HepG2 (cell line): ENCODE measurements around the gene BRAF. TPM values are rescaled to one million over a fixed set of nuclear protein-coding genes. Genes with fewer than 3 reads are reported as not detected.
A peak's percentile ranks its signal among the peaks of the same experiment; 100 is the strongest.

Source experiments
- CAMTA2 ChIP-seq: sonication (generic); formaldehyde crosslinking; IDR thresholded peaks from 2 replicates; pipeline ENCODE4 v1.4.0; 2020; ENCODE audit warnings: mild to moderate bottlenecking, missing genetic modification reagents, borderline replicate concordance
- CCAR2 ChIP-seq: fragments of 200-400 bp; formaldehyde crosslinking; optimal IDR thresholded peaks from 2 replicates; pipeline ENCODE3; 2018; ENCODE audit warnings: low read depth, mild to moderate bottlenecking, low read length, moderate library complexity
- CENPT ChIP-seq: sonication (generic); formaldehyde crosslinking; IDR thresholded peaks from 2 replicates; pipeline ENCODE4 v1.8.0; 2022; ENCODE audit warnings: low read depth, mild to moderate bottlenecking, moderate library complexity, missing genetic modification reagents
- ELF1 ChIP-seq: sonication (generic); formaldehyde crosslinking; IDR thresholded peaks from 2 replicates; pipeline ENCODE4 v1.4.0; 2020; ENCODE audit warnings: missing genetic modification reagents
- GPN1 ChIP-seq: sonication (generic); formaldehyde crosslinking; IDR thresholded peaks from 2 replicates; pipeline ENCODE4 v1.5.1; 2020; ENCODE audit warnings: missing genetic modification reagents, borderline replicate concordance
- MAFK ChIP-seq, 2 experiments: IDR thresholded peaks in 1 of 2; conservative IDR thresholded peaks in 1 of 2; 2 replicates each; pipeline ENCODE4 v1.6.1; 2011; ENCODE audit warnings: improper control_type of control experiment in 2 of 2, low read length in 2 of 2
- MAZ ChIP-seq, 2 experiments: sonication (generic) in 1 of 2; formaldehyde crosslinking in 1 of 2; IDR thresholded peaks; 2 replicates each; pipeline versions ENCODE4 v1.5.0 to v1.6.1; 2012 to 2020; ENCODE audit warnings: low read depth in 2 of 2, mild to moderate bottlenecking in 2 of 2, borderline replicate concordance in 1 of 2, improper control_type of control experiment in 1 of 2, low read length in 1 of 2, missing genetic modification reagents in 1 of 2, moderate library complexity in 1 of 2
- PCBP2 ChIP-seq: fragments of 200-400 bp; formaldehyde crosslinking; optimal IDR thresholded peaks from 2 replicates; pipeline ENCODE3; 2018; ENCODE audit warnings: low read length, low read depth; ENCODE audit not compliant: poor library complexity, severe bottlenecking
- SALL2 ChIP-seq: sonication (generic); formaldehyde crosslinking; IDR thresholded peaks from 2 replicates; pipeline ENCODE4 v1.8.1; 2023; ENCODE audit warnings: mild to moderate bottlenecking, missing genetic modification reagents, inconsistent platforms
- ZNF256 ChIP-seq: sonication (generic); formaldehyde crosslinking; conservative IDR thresholded peaks from 2 replicates; pipeline ENCODE4 v1.4.0; 2020; ENCODE audit warnings: missing genetic modification reagents
- ZNF260 ChIP-seq: sonication (generic); formaldehyde crosslinking; IDR thresholded peaks from 2 replicates; pipeline ENCODE4 v1.4.0; 2020; ENCODE audit warnings: missing genetic modification reagents, low read depth, mild to moderate bottlenecking, borderline replicate concordance
- ZNF878 ChIP-seq: sonication (generic); formaldehyde crosslinking; IDR thresholded peaks from 2 replicates; pipeline ENCODE4 v1.8.1; 2023; ENCODE audit warnings: mild to moderate bottlenecking, missing genetic modification reagents, moderate library complexity
- polyA plus RNA-seq, 8 experiments: library from polyadenylated mRNA; depleted of rRNA in 3 of 8; stranded (reverse) in 7 of 8; unstranded in 1 of 8; fragments of >200 nt; fragmentation: Illumina TruSeq in 4 of 8; extraction: Trizol in 4 of 8; gene quantifications; 2 replicates each; pipeline versions ENCODE4 v1.2.1 to v1.2.3, GENCODE V29; 2011 to 2016; ENCODE audit warnings: low read depth in 4 of 8, missing spikeins in 1 of 8, mixed read lengths in 1 of 8; ENCODE audit not compliant: insufficient read depth in 1 of 8
- total RNA-seq, 5 experiments: library from RNA; depleted of rRNA; stranded (reverse); fragments of >200 nt; fragmentation: Illumina TruSeq; extraction: Trizol; gene quantifications; 2 replicates each; pipeline ENCODE4 v1.2.3, GENCODE V29; 2016; ENCODE audit warnings: low read depth in 1 of 5
- TF ChIP-seq, protein P1 (sequence below): sonication (generic); formaldehyde crosslinking; IDR thresholded peaks from 2 replicates; pipeline ENCODE4 v1.9.0; 2021; ENCODE audit warnings: mild to moderate bottlenecking, missing genetic modification reagents
- TF ChIP-seq, protein P2 (sequence below): sonication (generic); formaldehyde crosslinking; IDR thresholded peaks from 2 replicates; pipeline ENCODE4 v1.4.0; 2020; ENCODE audit warnings: missing genetic modification reagents, borderline replicate concordance
- TF ChIP-seq, protein P3 (sequence below): sonication (generic); formaldehyde crosslinking; conservative IDR thresholded peaks from 2 replicates; pipeline ENCODE4 v1.4.0; 2020; ENCODE audit warnings: missing genetic modification reagents

BRAF gene
- total and polyA plus RNA-seq, 2 of the 13 experiments (the other 11 are each of a cell fraction or from before 2014, with no cell fraction given): 12.5 to 13.4 TPM

DNA sequence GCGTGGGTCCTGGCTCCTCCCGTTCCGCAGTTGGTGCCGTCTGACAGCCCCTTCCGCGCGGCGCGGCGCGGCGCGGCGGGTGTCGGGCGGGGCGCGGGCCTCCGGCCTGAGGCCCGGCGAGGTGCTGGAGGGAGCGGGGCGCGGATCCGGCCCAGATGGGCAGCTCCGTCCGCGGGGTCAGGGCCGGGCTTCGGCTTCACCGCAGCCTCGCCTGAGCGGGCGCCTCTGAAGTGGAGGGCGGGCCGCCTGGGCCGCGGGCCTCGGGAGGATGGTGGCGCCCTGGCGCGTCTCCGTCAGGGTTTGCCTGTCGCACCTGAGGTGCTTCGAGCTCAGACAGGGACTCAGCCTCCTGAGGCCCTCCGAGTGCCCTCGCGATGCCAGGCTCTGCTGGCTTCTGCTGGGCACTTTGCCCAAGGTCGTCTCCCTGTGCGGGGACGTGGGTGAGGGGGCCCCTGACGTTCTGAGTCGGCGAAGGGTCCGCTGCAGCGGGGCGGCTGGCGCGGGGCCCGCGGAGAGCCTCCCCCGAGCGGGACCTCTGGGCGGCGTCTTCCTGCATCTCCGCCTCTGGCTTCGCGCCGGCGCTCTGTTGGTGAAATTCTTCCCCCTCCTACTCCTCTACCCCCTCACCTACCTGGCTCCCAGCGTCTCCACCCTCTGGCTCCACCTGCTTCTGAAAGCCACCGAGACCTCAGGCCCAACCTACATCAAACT, 251.5 kb downstream of the BRAF start (continued):
- TF ChIP-seq CCAR2 (no peak), ZNF878 (CRISPR knock-in tag) (no peak), GPN1 (CRISPR knock-in tag) (no peak), MAFK (conservative IDR thresholded peaks at IDR 0.05 in 1 of 2, IDR thresholded peaks at IDR 0.05 in 1 of 2; ENCODE audit: low read length in 2 of 2) (no peak), MAZ (IDR thresholded peaks at IDR 0.05; ENCODE audit: borderline replicate concordance, low read depth, low read length) (no peak), MAZ (CRISPR knock-in tag; IDR thresholded peaks at IDR 0.05; ENCODE audit: low read depth) (peak; percentile 74; the same call in 1 of the 2 replicates), PCBP2 (no peak), ZNF256 (CRISPR knock-in tag) (no peak), SALL2 (CRISPR knock-in tag) (0 out of 2 replicates have a peak, but pooled peaks have one; percentile 27), ZNF260 (no peak), ELF1 (CRISPR knock-in tag) (no peak), CENPT (CRISPR knock-in tag) (0 out of 2 replicates have a peak, but pooled peaks have one; percentile 41), CAMTA2 (CRISPR knock-in tag) (no peak)
- TF ChIP-seq, protein P1, sequence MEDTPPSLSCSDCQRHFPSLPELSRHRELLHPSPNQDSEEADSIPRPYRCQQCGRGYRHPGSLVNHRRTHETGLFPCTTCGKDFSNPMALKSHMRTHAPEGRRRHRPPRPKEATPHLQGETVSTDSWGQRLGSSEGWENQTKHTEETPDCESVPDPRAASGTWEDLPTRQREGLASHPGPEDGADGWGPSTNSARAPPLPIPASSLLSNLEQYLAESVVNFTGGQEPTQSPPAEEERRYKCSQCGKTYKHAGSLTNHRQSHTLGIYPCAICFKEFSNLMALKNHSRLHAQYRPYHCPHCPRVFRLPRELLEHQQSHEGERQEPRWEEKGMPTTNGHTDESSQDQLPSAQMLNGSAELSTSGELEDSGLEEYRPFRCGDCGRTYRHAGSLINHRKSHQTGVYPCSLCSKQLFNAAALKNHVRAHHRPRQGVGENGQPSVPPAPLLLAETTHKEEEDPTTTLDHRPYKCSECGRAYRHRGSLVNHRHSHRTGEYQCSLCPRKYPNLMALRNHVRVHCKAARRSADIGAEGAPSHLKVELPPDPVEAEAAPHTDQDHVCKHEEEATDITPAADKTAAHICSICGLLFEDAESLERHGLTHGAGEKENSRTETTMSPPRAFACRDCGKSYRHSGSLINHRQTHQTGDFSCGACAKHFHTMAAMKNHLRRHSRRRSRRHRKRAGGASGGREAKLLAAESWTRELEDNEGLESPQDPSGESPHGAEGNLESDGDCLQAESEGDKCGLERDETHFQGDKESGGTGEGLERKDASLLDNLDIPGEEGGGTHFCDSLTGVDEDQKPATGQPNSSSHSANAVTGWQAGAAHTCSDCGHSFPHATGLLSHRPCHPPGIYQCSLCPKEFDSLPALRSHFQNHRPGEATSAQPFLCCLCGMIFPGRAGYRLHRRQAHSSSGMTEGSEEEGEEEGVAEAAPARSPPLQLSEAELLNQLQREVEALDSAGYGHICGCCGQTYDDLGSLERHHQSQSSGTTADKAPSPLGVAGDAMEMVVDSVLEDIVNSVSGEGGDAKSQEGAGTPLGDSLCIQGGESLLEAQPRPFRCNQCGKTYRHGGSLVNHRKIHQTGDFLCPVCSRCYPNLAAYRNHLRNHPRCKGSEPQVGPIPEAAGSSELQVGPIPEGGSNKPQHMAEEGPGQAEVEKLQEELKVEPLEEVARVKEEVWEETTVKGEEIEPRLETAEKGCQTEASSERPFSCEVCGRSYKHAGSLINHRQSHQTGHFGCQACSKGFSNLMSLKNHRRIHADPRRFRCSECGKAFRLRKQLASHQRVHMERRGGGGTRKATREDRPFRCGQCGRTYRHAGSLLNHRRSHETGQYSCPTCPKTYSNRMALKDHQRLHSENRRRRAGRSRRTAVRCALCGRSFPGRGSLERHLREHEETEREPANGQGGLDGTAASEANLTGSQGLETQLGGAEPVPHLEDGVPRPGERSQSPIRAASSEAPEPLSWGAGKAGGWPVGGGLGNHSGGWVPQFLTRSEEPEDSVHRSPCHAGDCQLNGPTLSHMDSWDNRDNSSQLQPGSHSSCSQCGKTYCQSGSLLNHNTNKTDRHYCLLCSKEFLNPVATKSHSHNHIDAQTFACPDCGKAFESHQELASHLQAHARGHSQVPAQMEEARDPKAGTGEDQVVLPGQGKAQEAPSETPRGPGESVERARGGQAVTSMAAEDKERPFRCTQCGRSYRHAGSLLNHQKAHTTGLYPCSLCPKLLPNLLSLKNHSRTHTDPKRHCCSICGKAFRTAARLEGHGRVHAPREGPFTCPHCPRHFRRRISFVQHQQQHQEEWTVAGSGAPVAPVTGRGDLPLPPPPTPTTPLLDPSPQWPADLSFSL (CRISPR knock-in tag): no peak
- TF ChIP-seq, protein P2, sequence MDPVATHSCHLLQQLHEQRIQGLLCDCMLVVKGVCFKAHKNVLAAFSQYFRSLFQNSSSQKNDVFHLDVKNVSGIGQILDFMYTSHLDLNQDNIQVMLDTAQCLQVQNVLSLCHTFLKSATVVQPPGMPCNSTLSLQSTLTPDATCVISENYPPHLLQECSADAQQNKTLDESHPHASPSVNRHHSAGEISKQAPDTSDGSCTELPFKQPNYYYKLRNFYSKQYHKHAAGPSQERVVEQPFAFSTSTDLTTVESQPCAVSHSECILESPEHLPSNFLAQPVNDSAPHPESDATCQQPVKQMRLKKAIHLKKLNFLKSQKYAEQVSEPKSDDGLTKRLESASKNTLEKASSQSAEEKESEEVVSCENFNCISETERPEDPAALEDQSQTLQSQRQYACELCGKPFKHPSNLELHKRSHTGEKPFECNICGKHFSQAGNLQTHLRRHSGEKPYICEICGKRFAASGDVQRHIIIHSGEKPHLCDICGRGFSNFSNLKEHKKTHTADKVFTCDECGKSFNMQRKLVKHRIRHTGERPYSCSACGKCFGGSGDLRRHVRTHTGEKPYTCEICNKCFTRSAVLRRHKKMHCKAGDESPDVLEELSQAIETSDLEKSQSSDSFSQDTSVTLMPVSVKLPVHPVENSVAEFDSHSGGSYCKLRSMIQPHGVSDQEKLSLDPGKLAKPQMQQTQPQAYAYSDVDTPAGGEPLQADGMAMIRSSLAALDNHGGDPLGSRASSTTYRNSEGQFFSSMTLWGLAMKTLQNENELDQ (CRISPR knock-in tag): no peak
- TF ChIP-seq, protein P3, sequence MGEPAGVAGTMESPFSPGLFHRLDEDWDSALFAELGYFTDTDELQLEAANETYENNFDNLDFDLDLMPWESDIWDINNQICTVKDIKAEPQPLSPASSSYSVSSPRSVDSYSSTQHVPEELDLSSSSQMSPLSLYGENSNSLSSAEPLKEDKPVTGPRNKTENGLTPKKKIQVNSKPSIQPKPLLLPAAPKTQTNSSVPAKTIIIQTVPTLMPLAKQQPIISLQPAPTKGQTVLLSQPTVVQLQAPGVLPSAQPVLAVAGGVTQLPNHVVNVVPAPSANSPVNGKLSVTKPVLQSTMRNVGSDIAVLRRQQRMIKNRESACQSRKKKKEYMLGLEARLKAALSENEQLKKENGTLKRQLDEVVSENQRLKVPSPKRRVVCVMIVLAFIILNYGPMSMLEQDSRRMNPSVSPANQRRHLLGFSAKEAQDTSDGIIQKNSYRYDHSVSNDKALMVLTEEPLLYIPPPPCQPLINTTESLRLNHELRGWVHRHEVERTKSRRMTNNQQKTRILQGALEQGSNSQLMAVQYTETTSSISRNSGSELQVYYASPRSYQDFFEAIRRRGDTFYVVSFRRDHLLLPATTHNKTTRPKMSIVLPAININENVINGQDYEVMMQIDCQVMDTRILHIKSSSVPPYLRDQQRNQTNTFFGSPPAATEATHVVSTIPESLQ (CRISPR knock-in tag): no peak
